ENCODE data around the gene MAML2.

- TF ChIP-seq GPN1 (CRISPR knock-in tag; IDR thresholded peaks at IDR 0.05; ENCODE audit: borderline replicate concordance) (no peak), RFX5 (IDR thresholded peaks at IDR 0.05; ENCODE audit: low read depth, low read length) (no peak), NPAS2 (CRISPR knock-in tag; IDR thresholded peaks at IDR 0.05; ENCODE audit: borderline replicate concordance) (no peak), EZH2 (conservative IDR thresholded peaks at IDR 0.05; ENCODE audit: low read depth, low read length) (no peak), MYC (CRISPR knock-in tag; IDR thresholded peaks at IDR 0.05; ENCODE audit: borderline replicate concordance) (no peak), CBX2 (IDR thresholded peaks at IDR 0.05; ENCODE audit: low read depth, low read length) (no peak), CBX2 (CRISPR knock-in tag; IDR thresholded peaks at IDR 0.05; ENCODE audit: low read depth) (no peak), CCAR2 (optimal IDR thresholded peaks at IDR 0.05; ENCODE audit: low read depth, low read length) (no peak), ZNF891 (CRISPR knock-in tag; IDR thresholded peaks at IDR 0.05) (no peak), POLR2AphosphoS5 (IDR thresholded peaks at IDR 0.05; ENCODE audit: low read depth, low read length) (no peak)
Measured at GRCh38 chr11:96339706-96340554, 3.1 kb downstream of the MAML2 start.
